ENCODE data around the gene LMBRD2.
"Not testable (repeated sequence)": the region's sequence is repeated elsewhere in the genome, so short reads cannot be mapped to it uniquely, and the experiment has no call there.

LMBRD2 gene

GRCh38 chr5:36151434-36152323, at the start of gene LMBRD2, which contains the start of gene SKP2:
Gene LMBRD2, minus strand, starts transcription at chr5:36151887. Its CDS starts 8,538 bp downstream, at chr5:36143349.
Gene SKP2, plus strand, starts transcription at chr5:36152111. Its CDS starts 152 bp downstream, at chr5:36152263.
- DNase-seq (ENCODE audit: low spot score), result peak; percentile 93

- no peak for DNase-seq (ENCODE audit: low spot score)
These were observed 48.8 kb upstream of the LMBRD2 start for GRCh38 chr5:36200513-36200912.

- DNase-seq (ENCODE audit: low spot score), result no peak
These were observed 47.9 kb upstream of the LMBRD2 start for GRCh38 chr5:36199620-36200019.

DNA sequence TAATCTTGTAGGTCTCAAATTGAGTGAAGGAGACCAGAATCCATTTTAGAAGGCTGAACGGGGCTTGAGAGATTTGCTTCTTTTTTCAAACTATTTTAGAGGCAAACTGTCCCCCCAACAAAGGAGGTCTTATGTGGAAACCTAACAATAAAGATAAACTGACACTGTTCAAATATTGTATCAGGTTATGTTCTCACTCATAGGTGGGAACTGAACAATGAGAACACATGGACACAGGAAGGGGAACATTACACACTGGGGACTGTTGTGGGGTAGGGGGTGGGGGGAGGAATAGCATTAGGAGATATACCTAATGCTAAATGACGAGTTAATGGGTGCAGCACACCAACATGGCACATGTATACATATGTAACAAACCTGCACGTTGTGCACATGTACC, 47.1 kb upstream of the LMBRD2 start:
- DNase-seq (ENCODE audit: low spot score), result not testable (repeated sequence)

DNA sequence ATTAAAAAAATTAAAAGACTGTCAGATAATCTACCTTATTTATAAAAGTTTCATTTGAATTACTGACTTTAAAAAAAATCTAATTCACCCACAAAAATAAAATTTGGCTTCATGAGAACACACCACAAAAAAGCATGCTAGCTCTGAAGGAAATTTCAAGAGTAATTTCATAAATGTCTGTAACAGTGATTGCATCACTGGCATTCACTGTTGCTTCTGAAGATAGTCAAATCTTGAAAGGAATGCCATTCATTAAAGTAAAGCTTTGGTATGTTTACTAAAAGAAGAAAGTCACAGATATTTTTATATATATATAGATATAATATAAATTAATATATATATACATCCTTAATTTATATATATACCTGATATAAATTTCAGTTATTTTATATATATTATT, 46.6 kb upstream of the LMBRD2 start:
- DNase-seq (ENCODE audit: low spot score), result no peak

DNA sequence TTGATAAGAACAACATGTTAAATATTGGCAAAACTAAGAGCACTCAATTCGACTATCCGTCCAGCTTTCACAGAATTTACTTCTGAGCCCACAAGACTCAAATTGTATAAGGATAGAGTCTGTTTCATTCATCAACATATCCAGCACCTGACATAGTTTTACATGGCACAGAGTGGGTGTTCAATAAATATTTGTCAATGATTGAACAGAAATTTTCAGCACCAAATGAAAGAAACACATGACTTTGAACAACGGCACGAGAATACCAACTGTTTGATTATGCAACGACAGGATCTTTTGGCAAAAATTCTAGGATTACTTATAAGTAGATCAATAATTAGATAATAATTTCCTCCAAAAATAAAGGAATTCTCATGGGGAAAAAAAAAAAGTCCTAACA, 42.1 kb upstream of the LMBRD2 start:
- DNase-seq (ENCODE audit: low spot score), result no peak

DNA sequence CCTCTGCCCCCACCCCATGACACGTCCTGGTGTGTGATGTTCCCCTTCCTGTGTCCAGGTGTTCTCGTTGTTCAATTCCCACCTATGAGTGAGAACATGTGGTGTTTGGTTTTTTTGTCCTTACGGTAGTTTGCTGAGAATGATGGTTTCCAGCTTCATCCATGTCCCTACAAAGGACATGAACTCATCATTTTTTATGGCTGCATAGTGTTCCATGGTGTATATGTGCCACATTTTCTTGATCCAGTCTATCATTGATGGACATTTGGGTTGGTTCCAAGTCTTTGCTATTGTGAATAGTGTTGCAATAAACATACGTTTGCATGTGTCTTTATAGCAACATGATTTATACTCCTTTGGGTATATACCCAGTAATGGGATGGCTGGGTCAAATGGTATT, 32.7 kb upstream of the LMBRD2 start:
- not testable (repeated sequence) for DNase-seq (ENCODE audit: low spot score)

- no peak for DNase-seq (ENCODE audit: low spot score)
These were observed 30.1 kb upstream of the LMBRD2 start for GRCh38 chr5:36181774-36182173.

- DNase-seq (ENCODE audit: low spot score), result no peak
These were observed 29.1 kb upstream of the LMBRD2 start for GRCh38 chr5:36180556-36181350.

DNA sequence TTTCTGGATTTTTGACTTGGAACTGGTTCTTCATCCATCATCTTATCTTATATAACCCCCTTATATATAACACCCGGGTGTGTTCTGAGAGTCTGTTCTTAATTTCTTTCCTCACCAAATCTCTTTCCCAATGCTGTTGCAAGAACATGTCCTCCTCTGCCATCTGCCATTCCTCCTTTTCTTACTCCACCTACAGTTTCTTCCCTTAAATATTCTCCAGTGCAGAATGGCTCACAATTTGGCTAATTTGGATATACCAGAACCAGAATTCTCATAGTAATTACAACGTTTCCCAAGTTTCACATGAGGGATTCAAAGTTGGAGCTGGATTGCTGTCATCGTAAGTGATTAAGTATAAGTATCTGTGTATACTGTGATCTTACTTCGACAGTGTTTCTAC, 28.3 kb upstream of the LMBRD2 start:
- DNase-seq (ENCODE audit: low spot score), result no peak

DNA sequence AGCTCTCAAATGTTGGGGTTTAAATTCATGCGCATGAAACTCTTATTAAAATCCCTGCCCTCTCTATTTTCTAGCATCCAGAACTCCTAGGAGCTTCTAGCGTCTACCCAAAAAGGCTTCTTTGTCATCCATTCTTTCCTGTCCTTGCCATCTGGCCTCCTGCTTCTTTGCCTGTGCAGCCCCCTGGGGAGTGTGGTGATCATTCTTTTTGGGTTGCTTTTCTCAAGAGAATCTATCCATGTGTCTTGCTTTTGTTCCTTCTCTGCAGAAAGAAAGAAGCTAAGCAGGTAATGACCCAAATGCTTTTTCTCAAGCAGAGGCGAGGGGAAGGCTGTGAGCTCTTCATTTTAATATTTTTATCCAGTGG, 26.8 kb upstream of the LMBRD2 start:
- DNase-seq (ENCODE audit: low spot score), result no peak

DNA sequence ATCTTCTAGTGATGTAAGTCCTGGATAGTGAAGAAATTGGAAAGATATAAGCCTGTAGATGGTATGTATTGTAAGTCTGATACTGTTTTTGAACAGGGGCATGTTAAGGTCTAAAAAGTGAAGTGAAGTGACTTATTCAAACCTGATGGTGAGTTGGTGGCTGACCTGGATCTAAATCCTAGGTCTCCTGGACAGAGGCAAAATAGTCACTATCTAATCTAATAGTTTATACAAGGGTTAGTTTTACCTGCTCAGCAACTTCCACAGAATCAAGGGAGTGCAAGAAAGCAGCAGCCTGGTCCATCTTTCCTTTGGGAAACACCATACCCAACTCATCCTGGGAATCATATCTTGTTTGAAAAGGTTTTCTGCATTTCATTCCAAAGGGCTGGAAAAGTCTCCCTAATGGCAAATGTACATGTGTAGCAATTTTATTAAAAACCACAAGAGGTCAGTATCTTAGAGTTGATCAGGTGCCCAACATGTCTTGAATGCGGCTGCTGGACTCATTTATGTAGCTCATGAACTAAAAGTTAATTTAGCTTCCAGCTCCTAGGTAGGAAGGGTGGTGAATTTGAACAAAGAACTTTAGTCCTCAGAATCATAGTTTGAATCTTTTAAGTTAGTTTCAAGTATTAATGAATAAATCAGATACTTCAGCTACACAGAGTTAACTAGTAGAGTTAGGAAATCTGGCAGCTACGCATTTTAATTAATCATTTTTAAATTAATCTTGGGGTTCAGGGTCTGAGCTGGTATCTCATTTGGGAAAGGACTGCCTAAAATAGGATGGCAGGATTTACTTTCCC, 26.2 kb upstream of the LMBRD2 start:
- peak; percentile 38 for DNase-seq (ENCODE audit: low spot score)

GRCh38 chr5:36177154-36177553, 25.5 kb upstream of the LMBRD2 start:
- DNase-seq (ENCODE audit: low spot score), result no peak

DNA sequence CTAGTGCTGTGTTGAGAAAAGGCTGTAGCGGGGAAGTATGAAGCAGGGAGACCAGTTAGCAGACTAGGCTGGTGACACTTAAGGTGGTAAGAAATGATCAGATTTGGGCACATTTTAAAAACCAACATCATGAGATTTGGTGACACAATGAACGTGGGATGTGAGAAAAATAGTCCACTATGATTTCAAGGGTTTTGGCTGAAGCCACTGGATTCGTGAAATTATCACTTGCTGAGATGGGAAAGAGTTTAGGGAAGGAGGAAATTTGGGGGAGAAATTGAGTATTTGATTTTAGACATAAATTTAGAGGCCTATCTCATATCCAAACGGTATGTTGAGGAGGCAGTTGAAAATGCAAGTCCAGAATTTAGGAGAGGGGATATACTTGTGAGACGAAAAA, 23.4 kb upstream of the LMBRD2 start:
- no peak for DNase-seq (ENCODE audit: low spot score)

GRCh38 chr5:36174119-36174518, 22.4 kb upstream of the LMBRD2 start:
- DNase-seq (ENCODE audit: low spot score), result no peak

- DNase-seq (ENCODE audit: low spot score), result no peak
These were observed 21.7 kb upstream of the LMBRD2 start for GRCh38 chr5:36173426-36173825.

- DNase-seq (ENCODE audit: low spot score), result no peak
These were observed 20.9 kb upstream of the LMBRD2 start for GRCh38 chr5:36172599-36172998.

- DNase-seq (ENCODE audit: low spot score), result no peak
These were observed 19.2 kb upstream of the LMBRD2 start for GRCh38 chr5:36170832-36171424.

- DNase-seq (ENCODE audit: low spot score), result no peak
These were observed 17.1 kb upstream of the LMBRD2 start for GRCh38 chr5:36168737-36169136.

DNA sequence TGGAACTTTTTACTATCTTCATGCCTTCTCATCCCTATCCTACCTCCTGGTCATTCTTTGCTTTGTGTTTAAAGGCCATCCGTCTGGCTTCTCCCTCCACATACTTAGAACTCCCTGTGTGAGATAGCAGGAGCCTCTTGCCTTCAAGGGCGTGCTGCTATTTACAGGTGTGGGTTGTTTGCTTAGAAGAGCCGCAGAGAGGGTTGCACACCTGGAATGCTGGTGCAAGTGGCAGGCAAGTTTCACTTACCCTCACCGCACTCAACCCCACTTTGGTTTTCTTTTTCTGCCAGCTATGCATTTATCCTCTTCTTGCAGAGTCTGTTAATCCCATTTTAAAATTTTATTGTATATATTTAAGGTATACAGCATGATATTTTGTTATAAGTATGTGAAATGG, 12.8 kb upstream of the LMBRD2 start:
- no peak for DNase-seq (ENCODE audit: low spot score)

DNA sequence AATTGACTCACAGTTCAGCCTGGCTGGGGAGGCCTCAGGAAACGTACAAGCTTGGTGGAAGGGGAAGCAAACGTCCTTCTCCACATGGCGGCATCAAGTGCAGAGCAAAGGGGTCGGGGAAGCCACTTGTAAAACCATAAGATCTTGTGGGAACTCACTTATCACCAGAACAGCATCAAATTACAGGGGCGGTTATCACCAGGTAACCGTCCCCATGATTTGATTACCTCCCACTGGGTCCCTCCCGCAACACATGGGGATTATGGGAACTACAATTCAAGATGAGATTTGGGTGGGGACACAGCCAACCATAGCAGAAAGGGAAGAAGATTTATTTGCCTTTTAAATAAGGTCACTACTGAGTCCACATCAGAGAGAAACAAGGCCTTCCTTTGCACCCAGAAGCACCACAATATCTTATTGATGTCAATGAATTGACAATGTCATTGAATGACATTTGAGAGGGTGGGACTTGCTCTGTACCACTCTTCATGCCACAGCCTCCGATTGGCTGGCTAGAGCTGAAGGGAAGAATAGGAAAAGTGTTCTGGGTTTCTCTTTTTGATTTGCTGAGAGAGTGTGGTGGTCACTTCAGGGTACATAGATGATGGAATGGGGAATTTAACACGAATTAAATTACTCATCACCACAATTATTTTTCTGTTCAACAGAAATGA, 11.3 kb upstream of the LMBRD2 start:
- no peak for DNase-seq (ENCODE audit: low spot score)

Data from D341Med (cell line).